GM19043 (cell line): Measurements from ENCODE around the gene YWHAG.
"Not testable (repeated sequence)": the region's sequence is repeated elsewhere in the genome, so short reads cannot be mapped to it uniquely, and the experiment has no call there.

Source experiments
- ATAC-seq: cut with Tn5 transposase; IDR thresholded peaks from one replicate; pipeline ENCODE4 v1.9.1; 2021; ENCODE audit warnings: low read depth; ENCODE audit not compliant: unreplicated experiment

Gene YWHAG

GRCh38 chr7:76351372-76351771 lies 7.4 kb downstream of the YWHAG start:
- ATAC-seq: no peak

GRCh38 chr7:76349313-76349885 lies 9.4 kb downstream of the YWHAG start:
- ATAC-seq: no peak

- ATAC-seq: no peak
Observed at GRCh38 chr7:76347710-76348109, 11.1 kb downstream of the YWHAG start.

- ATAC-seq: no peak
Observed at GRCh38 chr7:76346778-76347177, 12.0 kb downstream of the YWHAG start.

GRCh38 chr7:76346097-76346496 lies 12.7 kb downstream of the YWHAG start:
- ATAC-seq: no peak

- no peak for ATAC-seq
Observed at GRCh38 chr7:76343931-76344321, 14.9 kb downstream of the YWHAG start.

- ATAC-seq: no peak
Observed at GRCh38 chr7:76343294-76343930, 15.4 kb downstream of the YWHAG start.

GRCh38 chr7:76342222-76342621 lies 16.6 kb downstream of the YWHAG start:
- no peak for ATAC-seq

- no peak for ATAC-seq
Observed at GRCh38 chr7:76340617-76341131, 18.1 kb downstream of the YWHAG start.

- ATAC-seq: no peak
Observed at GRCh38 chr7:76338298-76339084, 20.3 kb downstream of the YWHAG start.

- ATAC-seq: no peak
Observed at GRCh38 chr7:76337147-76337546, 21.6 kb downstream of the YWHAG start.

- no peak for ATAC-seq
Observed at GRCh38 chr7:76336094-76336493, 22.7 kb downstream of the YWHAG start.

GRCh38 chr7:76335417-76335816 lies 23.4 kb downstream of the YWHAG start:
- not testable (repeated sequence) for ATAC-seq

- no peak for ATAC-seq
Observed at GRCh38 chr7:76334320-76334967, 24.3 kb downstream of the YWHAG start.

- ATAC-seq: no peak
Observed at GRCh38 chr7:76333511-76334101, 25.2 kb downstream of the YWHAG start.

- no peak for ATAC-seq
Observed at GRCh38 chr7:76332078-76332477, 26.7 kb downstream of the YWHAG start.

GRCh38 chr7:76330673-76331072 lies 28.1 kb downstream of the YWHAG start:
- ATAC-seq: no peak

GRCh38 chr7:76330261-76330660 lies 28.5 kb downstream of the YWHAG start:
- ATAC-seq: no peak

GRCh38 chr7:76329479-76329878 lies 29.3 kb downstream of the YWHAG start:
- no peak for ATAC-seq

- no peak for ATAC-seq
Observed at GRCh38 chr7:76328389-76328788, 30.4 kb downstream of the YWHAG start.

GRCh38 chr7:76327610-76328009 lies 31.2 kb downstream of the YWHAG start:
- ATAC-seq: no peak
